Ectodermal cell (in vitro differentiated cells): ENCODE measurements around the gene ROR1.

Source experiments
- H3K27ac ChIP-seq: 2 replicates; pipeline ENCODE4 v1.7.0; 2013; ENCODE audit warnings: mild to moderate bottlenecking, low read depth, low read length; ENCODE audit not compliant: insufficient read depth, poor library complexity, severe bottlenecking
- H3K27me3 ChIP-seq: 2 replicates; pipeline ENCODE4 v1.7.0; 2013; ENCODE audit warnings: mild to moderate bottlenecking, low read length; ENCODE audit not compliant: insufficient read depth, control insufficient read depth, poor library complexity, severe bottlenecking
- H3K36me3 ChIP-seq: one replicate; pipeline ENCODE4 v1.7.0; 2013; ENCODE audit warnings: low read length; ENCODE audit not compliant: control insufficient read depth, insufficient read depth
- H3K4me1 ChIP-seq: one replicate; pipeline ENCODE4 v1.7.0; 2013; ENCODE audit warnings: low read length; ENCODE audit not compliant: control insufficient read depth, insufficient read depth
- H3K4me3 ChIP-seq: 2 replicates; pipeline ENCODE4 v1.7.0; 2013; ENCODE audit warnings: low read depth, low read length, control low read depth; ENCODE audit not compliant: insufficient read depth
- H3K9me3 ChIP-seq: 2 replicates; pipeline ENCODE4 v1.7.0; 2013; ENCODE audit warnings: mild to moderate bottlenecking, low read length, moderate library complexity; ENCODE audit not compliant: control insufficient read depth
- WGBS, 2 experiments: methylation state at CpG; one replicate each; pipeline ENCODE4 v1.1.7; 2013; ENCODE audit warnings: missing lambda C conversion rate in 2 of 2; 5-methylcytosine and 5-hydroxymethylcytosine counted together

Gene ROR1

DNA sequence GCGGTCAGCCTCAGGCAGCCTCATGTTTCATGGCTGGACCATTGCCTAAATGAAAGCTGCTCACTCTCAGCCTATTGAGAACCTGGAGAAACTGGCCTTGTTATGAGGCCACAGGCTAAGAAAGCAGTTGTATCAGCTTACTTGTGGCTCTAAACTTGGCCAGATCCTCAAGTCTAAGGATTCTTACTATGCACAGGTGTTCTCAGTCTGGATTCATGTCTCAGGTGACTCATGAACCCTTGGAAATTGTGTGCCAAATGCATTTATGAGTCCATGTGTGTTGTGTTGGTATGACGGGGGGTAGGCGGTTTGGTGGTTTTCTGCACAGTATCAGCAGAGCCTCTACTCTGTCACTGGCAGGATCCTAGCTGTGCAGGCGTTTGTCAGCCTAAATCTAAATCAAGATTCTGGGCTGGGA is 90.4 kb downstream of the ROR1 start:
- Histone ChIP-seq H3K27me3 (no peaks in the 10 kb centered on the region), H3K9me3 (no peaks in the 10 kb centered on the region), H3K36me3 (no peaks in the 10 kb centered on the region), H3K4me3 (no peak overlapping the region), H3K4me1 (peaks cover 16% of the 10 kb centered on the region), H3K27ac (no peak overlapping the region)
- WGBS, 2 experiments = 88% methylated on average over 4 of the region's 4 CpGs

DNA sequence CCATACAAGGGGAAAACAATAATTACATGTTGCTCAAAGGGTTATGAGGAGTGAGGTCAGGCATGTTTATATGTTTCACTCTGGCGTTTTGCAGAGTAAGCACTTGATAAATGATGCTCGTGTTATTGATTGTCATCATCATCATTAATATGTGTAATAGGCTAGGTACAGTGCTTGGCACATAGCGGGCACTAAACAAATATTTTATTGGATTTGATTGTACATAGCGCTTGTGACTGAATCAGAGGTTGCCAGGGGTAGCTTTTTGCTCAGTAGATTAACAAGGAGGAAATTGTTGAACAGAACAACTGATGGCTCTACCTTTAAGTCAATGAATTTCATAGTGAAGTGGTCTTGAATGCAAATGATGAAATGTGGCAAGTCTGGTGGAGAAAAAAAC is 91.7 kb downstream of the ROR1 start:
- H3K27ac ChIP-seq = no peak overlapping the region
- H3K4me3 ChIP-seq = no peak overlapping the region
- no peaks in the 10 kb centered on the region for H3K27me3 ChIP-seq
- H3K9me3 ChIP-seq = no peaks in the 10 kb centered on the region
- H3K36me3 ChIP-seq = no peaks in the 10 kb centered on the region
- WGBS, 2 experiments = 91 to 95% methylated on average over 4 of the region's 4 CpGs
- peaks cover 16% of the 10 kb centered on the region for H3K4me1 ChIP-seq

GRCh38 chr1:63866084-63866483 is 92.3 kb downstream of the ROR1 start:
- Histone ChIP-seq H3K4me3 (no peak overlapping the region), H3K9me3 (no peaks in the 10 kb centered on the region), H3K27me3 (no peaks in the 10 kb centered on the region), H3K4me1 (peaks cover 11% of the 10 kb centered on the region), H3K36me3 (no peaks in the 10 kb centered on the region), H3K27ac (no peak overlapping the region)
- WGBS, 2 experiments = 85 to 87% methylated on average over 3 of the region's 3 CpGs

- WGBS, 2 experiments = 88 to 92% methylated on average over 13 to 14 of the region's 14 CpGs
- Histone ChIP-seq H3K36me3 (no peaks in the 10 kb centered on the region), H3K27ac (no peak overlapping the region), H3K4me3 (no peak overlapping the region), H3K27me3 (no peaks in the 10 kb centered on the region), H3K9me3 (no peaks in the 10 kb centered on the region), H3K4me1 (peaks cover 14% of the 10 kb centered on the region)
Measured at GRCh38 chr1:63867429-63868176, 93.8 kb downstream of the ROR1 start.

DNA sequence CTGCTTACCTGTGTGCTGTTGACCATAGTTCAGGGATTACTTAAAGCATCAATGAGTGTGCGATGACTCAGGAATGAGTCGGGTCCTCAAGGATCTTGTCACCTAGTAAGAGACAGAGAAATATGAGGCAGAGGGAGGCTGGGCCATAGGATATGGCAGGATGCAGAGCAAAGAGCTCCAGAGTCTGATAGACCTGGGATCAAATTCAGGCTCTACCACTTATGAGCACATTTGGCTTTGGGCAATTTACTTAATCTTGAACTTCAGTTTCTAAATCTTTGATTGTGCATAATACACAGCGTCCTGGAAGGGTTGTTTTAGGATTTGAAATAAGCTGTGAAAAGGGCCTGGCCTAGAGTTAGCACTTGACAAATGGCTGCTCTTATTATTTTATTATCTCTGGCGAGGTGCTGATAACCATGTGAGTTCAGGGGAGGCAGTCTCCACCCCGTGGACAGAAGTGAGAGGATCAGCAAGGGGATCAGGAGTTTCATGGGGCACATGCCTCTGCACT is 94.5 kb downstream of the ROR1 start:
- Histone ChIP-seq H3K4me3 (no peak overlapping the region), H3K9me3 (no peaks in the 10 kb centered on the region), H3K4me1 (peaks cover 16% of the 10 kb centered on the region), H3K27ac (no peak overlapping the region), H3K27me3 (no peaks in the 10 kb centered on the region), H3K36me3 (no peaks in the 10 kb centered on the region)
- WGBS, 2 experiments = 84 to 86% methylated on average over 5 of the region's 5 CpGs

- H3K27me3 ChIP-seq = no peaks in the 10 kb centered on the region
- no peak overlapping the region for H3K4me3 ChIP-seq
- no peaks in the 10 kb centered on the region for H3K9me3 ChIP-seq
- no peak overlapping the region for H3K27ac ChIP-seq
- no peaks in the 10 kb centered on the region for H3K36me3 ChIP-seq
- WGBS, 2 experiments = 98 to 100% methylated on average over 2 of the region's 2 CpGs
- H3K4me1 ChIP-seq = peaks cover 14% of the 10 kb centered on the region
Measured at GRCh38 chr1:63870152-63870551, 96.3 kb downstream of the ROR1 start.

DNA sequence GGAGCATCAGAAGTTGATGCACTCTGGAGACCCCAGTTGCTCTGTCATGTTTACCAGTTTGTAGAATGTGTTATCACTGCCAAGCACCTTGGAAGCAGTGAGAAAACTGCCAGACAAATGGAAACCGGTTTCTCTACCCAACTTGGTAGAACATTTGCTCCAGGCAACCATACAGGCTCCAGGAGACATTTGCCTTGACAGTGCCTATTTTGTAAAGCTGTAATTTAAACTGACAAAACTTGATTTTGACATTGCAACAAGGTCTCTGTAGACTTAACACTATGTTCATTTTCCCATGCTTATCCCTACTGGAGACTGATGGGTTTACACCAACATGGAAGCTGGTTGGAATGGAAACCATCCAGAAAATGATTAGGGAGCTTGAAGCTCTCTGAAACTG is 97.6 kb downstream of the ROR1 start:
- H3K4me3 ChIP-seq = no peak overlapping the region
- no peaks in the 10 kb centered on the region for H3K27me3 ChIP-seq
- H3K36me3 ChIP-seq = no peaks in the 10 kb centered on the region
- H3K9me3 ChIP-seq = no peaks in the 10 kb centered on the region
- no peak overlapping the region for H3K27ac ChIP-seq
- H3K4me1 ChIP-seq = peaks cover 14% of the 10 kb centered on the region
- WGBS, 2 experiments = 92 to 97% methylated on average over 1 of the region's 1 CpG

DNA sequence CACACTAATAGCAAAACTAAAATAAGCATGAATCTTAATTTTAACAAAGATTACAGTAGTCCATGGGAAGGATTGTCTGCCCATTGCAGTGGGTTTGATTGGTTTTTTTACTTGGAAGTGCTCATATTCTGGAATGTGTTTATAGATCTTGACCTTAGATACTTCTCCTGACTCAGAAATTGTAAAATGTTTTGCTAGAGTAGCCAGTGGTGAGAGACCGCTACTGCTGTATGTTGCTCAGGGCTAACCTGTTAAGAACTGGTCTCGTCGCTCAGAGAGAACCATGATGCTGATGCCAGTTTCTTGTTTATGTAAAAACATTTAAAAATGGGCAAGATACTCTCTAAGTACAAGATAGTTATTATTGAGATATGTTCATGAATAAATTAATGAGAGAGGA is 99.9 kb downstream of the ROR1 start:
- peaks cover 14% of the 10 kb centered on the region for H3K4me1 ChIP-seq
- H3K27ac ChIP-seq = no peak overlapping the region
- H3K36me3 ChIP-seq = no peaks in the 10 kb centered on the region
- no peaks in the 10 kb centered on the region for H3K9me3 ChIP-seq
- no peaks in the 10 kb centered on the region for H3K27me3 ChIP-seq
- H3K4me3 ChIP-seq = no peak overlapping the region
- WGBS, 2 experiments = 91 to 99% methylated on average over 3 of the region's 3 CpGs

GRCh38 chr1:63874278-63874880 is 100.6 kb downstream of the ROR1 start:
- Histone ChIP-seq H3K36me3 (no peaks in the 10 kb centered on the region), H3K27ac (no peak overlapping the region)

DNA sequence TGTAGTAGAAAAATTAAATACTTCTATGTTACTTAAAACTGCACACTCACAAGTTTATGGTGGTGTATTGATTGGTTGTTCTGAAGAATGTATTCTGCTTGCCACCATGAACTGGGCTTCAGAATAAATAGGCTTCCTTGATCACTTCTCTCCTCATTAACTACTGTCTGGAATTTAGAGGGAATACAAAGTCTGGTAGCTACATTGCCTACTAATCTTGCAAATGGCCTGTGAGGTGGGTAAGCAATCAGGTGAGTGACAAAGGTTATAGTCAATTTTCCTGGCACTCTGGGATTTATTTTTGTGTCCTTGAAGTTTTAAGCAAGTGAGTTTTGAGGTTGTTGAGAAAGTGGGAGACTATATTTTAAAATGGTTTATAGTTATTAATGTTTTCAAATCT is 101.8 kb downstream of the ROR1 start:
- H3K4me3 ChIP-seq = no peak overlapping the region
- H3K27ac ChIP-seq = no peak overlapping the region
- no peaks in the 10 kb centered on the region for H3K9me3 ChIP-seq
- no peaks in the 10 kb centered on the region for H3K27me3 ChIP-seq
- H3K4me1 ChIP-seq = peaks cover 14% of the 10 kb centered on the region
- H3K36me3 ChIP-seq = no peaks in the 10 kb centered on the region

More at GRCh38 chr1:63874278-63874880, 100.6 kb downstream of the ROR1 start:
- whole genome bisulfite sequencing, 2 experiments = 91 to 100% methylated on average over 1 of the region's 1 CpG
- H3K4me1 ChIP-seq = peaks cover 14% of the 10 kb centered on the region
- no peaks in the 10 kb centered on the region for H3K9me3 ChIP-seq
- H3K4me3 ChIP-seq = no peak overlapping the region
- H3K27me3 ChIP-seq = no peaks in the 10 kb centered on the region
